Stimulated activated CD8-positive, alpha-beta memory T cell treated with anti-CD3 and anti-CD28 coated beads, Interleukin-15, amount 100 ng/mL, for 1 hour (primary cell): ENCODE measurements around the gene TTLL12.

Source experiments
- DNase-seq: peaks from one replicate; pipeline ENCODE4 v3.0.0-alpha.2; 2020; ENCODE audit warnings: low read depth

Gene TTLL12

GRCh38 chr22:43127166-43127908 lies 59.6 kb downstream of the TTLL12 start:
- no peak for DNase-seq

GRCh38 chr22:43126501-43127165 lies 60.3 kb downstream of the TTLL12 start:
- no peak for DNase-seq

GRCh38 chr22:43118953-43119458 lies 67.9 kb downstream of the TTLL12 start:
- no peak for DNase-seq

- DNase-seq = no peak
These were observed 68.7 kb downstream of the TTLL12 start for GRCh38 chr22:43118024-43118849.

- DNase-seq = no peak
These were observed 70.0 kb downstream of the TTLL12 start for GRCh38 chr22:43116932-43117331.
